Ovary (tissue), 9 donors: ENCODE data around the gene SEMA5B. TPM values are rescaled to one million over a fixed set of nuclear protein-coding genes. Genes with fewer than 3 reads are reported as not detected.

Experiments
- DNase-seq, 5 donors: peaks; one replicate each; pipeline ENCODE4 v3.0.0-alpha.2; 2019 to 2020
- H3K27ac ChIP-seq, 2 donors: fragments of 200-600 bp; one replicate each; pipeline versions ENCODE4 v1.5.1 to v1.8.0; 2019 to 2022
- H3K27me3 ChIP-seq: fragments of 200-600 bp; one replicate; pipeline ENCODE4 v1.8.0; 2022
- H3K36me3 ChIP-seq: fragments of 200-600 bp; sonication (generic); one replicate; pipeline ENCODE4 v1.5.1; 2019
- H3K4me1 ChIP-seq: one replicate; pipeline ENCODE4 v1.8.1; 2013; ENCODE audit warnings: mild to moderate bottlenecking, moderate library complexity; ENCODE audit not compliant: insufficient read depth
- H3K4me3 ChIP-seq: fragments of 200-600 bp; sonication (generic); one replicate; pipeline ENCODE4 v1.5.1; 2017
- H3K9me3 ChIP-seq, 2 donors: fragments of 200-600 bp in 1 of 2; sonication (generic) in 1 of 2; one replicate each; pipeline versions ENCODE4 v1.5.1 to v1.8.1; 2013 to 2019; ENCODE audit warnings: mild to moderate bottlenecking in 1 of 2, moderate library complexity in 1 of 2
- CTCF ChIP-seq, 3 donors: fragments of 450-650 bp in 2 of 3; fragments of 200-600 bp in 1 of 3; IDR thresholded peaks; one replicate each; pipeline versions ENCODE4 v1.5.1 to v1.8.0; 2016 to 2022; ENCODE audit warnings: antibody characterized with exemption in 3 of 3, mild to moderate bottlenecking in 1 of 3
- EP300 ChIP-seq: sonication (generic); formaldehyde crosslinking; IDR thresholded peaks from one replicate; pipeline ENCODE4 v1.6.1; 2017; ENCODE audit warnings: antibody characterized with exemption
- POLR2A ChIP-seq: fragments of 450-650 bp; IDR thresholded peaks from one replicate; pipeline ENCODE4 v1.6.1; 2017; ENCODE audit warnings: antibody characterized with exemption, mild to moderate bottlenecking, moderate library complexity
- WGBS, 3 donors: extraction: QIAGEN DNeasy Blood & Tissue Kit in 1 of 3; methylation state at CpG; one replicate each; pipeline versions ENCODE4 v1.1.5 to v1.1.7; 2013 to 2017; 5-methylcytosine and 5-hydroxymethylcytosine counted together
- intact Hi-C, 4 donors: fragments of 100-400 bp; cut with DNase I; formaldehyde crosslinking; loops; one replicate each; pipeline versions ENCODE4 v1.11.0 to v1.15.1; 2022 to 2023
- polyA plus RNA-seq, 2 donors: library from polyadenylated mRNA; stranded (reverse); fragments of 200-250 nt in 1 of 2; fragments of 350-450 nt in 1 of 2; fragmentation: Illumina TruSeq in 1 of 2; extraction: RNeasy Lipid Tissue Mini Kit (QIAGEN cat#74804) in 1 of 2; gene quantifications; one replicate each; pipeline ENCODE4 v1.2.3, GENCODE V29; 2013 to 2014
- total RNA-seq, 7 donors: library from RNA; depleted of rRNA in 2 of 7; stranded (reverse); fragments of >200 nt in 2 of 7; fragmentation: NEBNext Ultra II Directional in 3 of 7; extraction: Animal tissue kit (Norgen Biotek cat#: 25700) in 3 of 7; gene quantifications; one replicate each; pipeline versions ENCODE4 v1.1.0 to v1.2.4, GENCODE V29; 2016 to 2023
- donor health status: DM: no; HTN: no; CAD: no; lungs with moderate emphysema.
- donor health status: DM: no; HTN: no; CAD: no.
- donor health status: Bipolar disorder and iron deficiency.
- donor health status: DM: yes; HTN: yes; CAD: no.
- donor health status: DM: no; HTN: no; CAD: no.
- donor health status: DM: yes; HTN: yes; CAD: no.

The SEMA5B gene
- total and polyA plus RNA-seq, 9 donors, result 0.22 to 3.1 (median 1.3) TPM

- Histone ChIP-seq H3K27ac (no peak overlapping the region), H3K9me3 (no peaks in the 10 kb centered on the region), H3K27me3 (no peaks in the 10 kb centered on the region), H3K36me3 (no peaks in the 10 kb centered on the region), H3K4me3 (no peak overlapping the region), H3K4me1 (peaks cover 7% of the 10 kb centered on the region)
- WGBS, 3 donors, result 5 to 9% (median 8%) methylated on average over 10 of the region's 10 CpGs
- intact Hi-C loops, result no loop called here
- TF ChIP-seq CTCF (IDR thresholded peaks at IDR 0.05) (no peak), POLR2A (no peak), EP300 (no peak)
- DNase-seq, result no peak
These were observed 57.7 kb downstream of the SEMA5B start for GRCh38 chr3:122969585-122970469.

GRCh38 chr3:122967765-122968164 is 59.8 kb downstream of the SEMA5B start:
- Histone ChIP-seq H3K27me3 (no peaks in the 10 kb centered on the region), H3K4me1 (peaks cover 3% of the 10 kb centered on the region), H3K9me3 (no peaks in the 10 kb centered on the region), H3K36me3 (no peaks in the 10 kb centered on the region), H3K27ac (no peak overlapping the region), H3K4me3 (no peak overlapping the region)
- TF ChIP-seq EP300 (no peak), POLR2A (no peak), CTCF (IDR thresholded peaks at IDR 0.05) (no peak)
- intact Hi-C loops, result no loop called here
- DNase-seq, result no peak
- WGBS, 3 donors, result 96 to 97% (median 96%) methylated on average over 7 of the region's 7 CpGs

GRCh38 chr3:122967356-122967755 is 60.2 kb downstream of the SEMA5B start:
- H3K27ac ChIP-seq, result no peak overlapping the region
- intact Hi-C loops, result no loop called here
- 84 to 87% (median 87%) methylated on average over 4 of the region's 4 CpGs for WGBS, 3 donors
- H3K4me3 ChIP-seq, result no peak overlapping the region
- no peaks in the 10 kb centered on the region for H3K27me3 ChIP-seq
- H3K9me3 ChIP-seq, result no peaks in the 10 kb centered on the region
- no peaks in the 10 kb centered on the region for H3K36me3 ChIP-seq
- DNase-seq, result no peak
- TF ChIP-seq POLR2A, result no peak
- no peak for TF ChIP-seq CTCF (IDR thresholded peaks at IDR 0.05)
- TF ChIP-seq EP300, result no peak
- peaks cover 3% of the 10 kb centered on the region for H3K4me1 ChIP-seq

GRCh38 chr3:122966045-122966444 is 61.5 kb downstream of the SEMA5B start:
- Histone ChIP-seq H3K36me3 (no peaks in the 10 kb centered on the region), H3K9me3 (no peaks in the 10 kb centered on the region), H3K4me1 (peaks cover 3% of the 10 kb centered on the region), H3K27ac (no peak overlapping the region), H3K4me3 (no peak overlapping the region), H3K27me3 (no peaks in the 10 kb centered on the region)
- no peak for TF ChIP-seq EP300
- TF ChIP-seq CTCF (IDR thresholded peaks at IDR 0.05), result no peak
- no peak for TF ChIP-seq POLR2A
- DNase-seq, result no peak
- intact Hi-C loops, result no loop called here
